Measurements from ENCODE around the gene SLC25A21. TPM values are rescaled to one million over a fixed set of nuclear protein-coding genes. Genes with fewer than 3 reads are reported as not detected.

The SLC25A21 gene
- total and polyA plus RNA-seq, 2 experiments from 2014 or later = 10.6 to 12.1 TPM

DNA sequence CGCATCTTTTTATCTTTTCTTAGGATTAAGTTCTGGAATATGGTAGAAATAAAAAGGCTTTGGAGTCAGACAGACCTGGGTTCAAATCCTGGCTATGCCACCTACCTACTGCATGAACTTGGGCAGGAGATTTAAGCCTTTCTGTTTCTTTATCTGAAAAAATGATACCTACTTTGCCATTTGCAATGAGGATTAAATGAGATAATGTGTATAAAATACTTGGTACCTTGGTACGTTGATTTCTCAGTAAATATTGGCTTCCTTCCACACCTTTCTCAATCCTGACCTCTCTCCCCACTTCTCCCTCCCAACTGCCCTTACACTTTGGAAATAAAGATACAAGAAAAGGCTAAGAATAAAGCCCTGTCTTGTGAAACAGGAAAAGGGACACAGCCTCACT is 338.1 kb downstream of the SLC25A21 start:
- no peaks in the 10 kb centered on the region for H3K9me3 Mint-ChIP-seq
- Histone ChIP-seq H3F3A (replicated peaks; ENCODE audit: low read depth) (no peaks in the 10 kb centered on the region), H4K20me1 (replicated peaks; ENCODE audit: insufficient read depth) (no peaks in the 10 kb centered on the region), H3K9me2 (ENCODE audit: insufficient read depth) (no peaks in the 10 kb centered on the region), H3K79me2 (replicated peaks; ENCODE audit: insufficient read depth) (no peaks in the 10 kb centered on the region), H3K4me2 (no peak overlapping the region), H3K27ac (ENCODE audit: low read depth) (no peak overlapping the region), H2AFZ (no peak overlapping the region), H3K4me1 (ENCODE audit: insufficient read depth) (no peaks in the 10 kb centered on the region), H3K36me3 (ENCODE audit: insufficient read depth) (no peaks in the 10 kb centered on the region), H3K27me3 (ENCODE audit: insufficient read depth) (no peaks in the 10 kb centered on the region), H3K4me3 (no peak overlapping the region)
- TF ChIP-seq ZNF114 (CRISPR knock-in tag; IDR thresholded peaks at IDR 0.05) (no peak), POLR2AphosphoS5 (IDR thresholded peaks at IDR 0.05; ENCODE audit: low read depth) (no peak), ZNF331 (CRISPR knock-in tag; IDR thresholded peaks at IDR 0.05; ENCODE audit: low read depth) (no peak), CREB1 (CRISPR knock-in tag; IDR thresholded peaks at IDR 0.05; ENCODE audit: low read depth) (no peak), EZH2 (IDR thresholded peaks at IDR 0.05; ENCODE audit: low read depth, unreplicated experiment) (no peak), REST (IDR thresholded peaks at IDR 0.05; ENCODE audit: unreplicated experiment) (no peak), STAT1 (IDR thresholded peaks at IDR 0.05; ENCODE audit: unreplicated experiment) (no peak), JUNB (IDR thresholded peaks at IDR 0.05; ENCODE audit: unreplicated experiment) (no peak)
- TF ChIP-seq, protein P1, sequence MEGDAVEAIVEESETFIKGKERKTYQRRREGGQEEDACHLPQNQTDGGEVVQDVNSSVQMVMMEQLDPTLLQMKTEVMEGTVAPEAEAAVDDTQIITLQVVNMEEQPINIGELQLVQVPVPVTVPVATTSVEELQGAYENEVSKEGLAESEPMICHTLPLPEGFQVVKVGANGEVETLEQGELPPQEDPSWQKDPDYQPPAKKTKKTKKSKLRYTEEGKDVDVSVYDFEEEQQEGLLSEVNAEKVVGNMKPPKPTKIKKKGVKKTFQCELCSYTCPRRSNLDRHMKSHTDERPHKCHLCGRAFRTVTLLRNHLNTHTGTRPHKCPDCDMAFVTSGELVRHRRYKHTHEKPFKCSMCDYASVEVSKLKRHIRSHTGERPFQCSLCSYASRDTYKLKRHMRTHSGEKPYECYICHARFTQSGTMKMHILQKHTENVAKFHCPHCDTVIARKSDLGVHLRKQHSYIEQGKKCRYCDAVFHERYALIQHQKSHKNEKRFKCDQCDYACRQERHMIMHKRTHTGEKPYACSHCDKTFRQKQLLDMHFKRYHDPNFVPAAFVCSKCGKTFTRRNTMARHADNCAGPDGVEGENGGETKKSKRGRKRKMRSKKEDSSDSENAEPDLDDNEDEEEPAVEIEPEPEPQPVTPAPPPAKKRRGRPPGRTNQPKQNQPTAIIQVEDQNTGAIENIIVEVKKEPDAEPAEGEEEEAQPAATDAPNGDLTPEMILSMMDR (conservative IDR thresholded peaks at IDR 0.05; ENCODE audit: low read depth in 2 of 2) = no peak
- no peak for DNase-seq (ENCODE audit: low spot score)
- ATAC-seq = no peak
- no peaks in the 10 kb centered on the region for H3K36me3 Mint-ChIP-seq (ENCODE audit: low read depth)
- H3K4me1 Mint-ChIP-seq = peaks cover 3% of the 10 kb centered on the region; the same call in 2 of the 3 replicates
- peaks cover 5% of the 10 kb centered on the region for H3K27me3 Mint-ChIP-seq (ENCODE audit: insufficient read depth, low read depth, poor library complexity)
- H3K27ac Mint-ChIP-seq = peak overlapping the region; percentile 41; the same call in 1 of the 2 replicates
- H3K4me3 Mint-ChIP-seq = no peak overlapping the region

DNA sequence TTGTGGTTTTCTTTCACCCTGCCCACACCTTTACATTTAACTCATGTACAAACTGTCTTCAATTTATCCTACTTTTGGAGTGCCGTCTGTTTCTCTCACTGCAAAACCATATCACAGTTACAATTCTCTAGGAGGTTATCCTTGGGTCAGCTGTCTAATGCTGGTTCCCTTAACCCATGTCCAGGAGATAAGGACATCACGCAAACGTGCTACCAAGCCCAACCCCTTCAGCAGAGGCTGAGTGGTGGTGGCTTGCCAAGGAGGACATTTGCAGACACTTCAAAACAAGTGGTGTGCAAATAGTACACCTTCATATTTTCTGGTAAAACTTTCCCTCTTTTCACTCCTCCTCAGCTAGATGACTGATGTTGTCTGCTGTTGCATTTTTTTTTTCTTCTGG is 342.9 kb downstream of the SLC25A21 start:
- peaks cover 8% of the 10 kb centered on the region for H3K27me3 Mint-ChIP-seq (ENCODE audit: insufficient read depth, low read depth, poor library complexity)
- H3K4me1 Mint-ChIP-seq = peaks cover 22% of the 10 kb centered on the region
- Histone ChIP-seq H3K9me2 (ENCODE audit: insufficient read depth) (peaks cover 10% of the 10 kb centered on the region; the same call in 1 of the 2 replicates), H2AFZ (no peak overlapping the region), H3F3A (replicated peaks; ENCODE audit: low read depth) (no peaks in the 10 kb centered on the region), H3K27ac (ENCODE audit: low read depth) (no peak overlapping the region), H3K4me1 (ENCODE audit: insufficient read depth) (peaks cover 13% of the 10 kb centered on the region), H3K4me3 (no peak overlapping the region), H4K20me1 (replicated peaks; ENCODE audit: insufficient read depth) (no peaks in the 10 kb centered on the region), H3K36me3 (ENCODE audit: insufficient read depth) (no peaks in the 10 kb centered on the region), H3K27me3 (ENCODE audit: insufficient read depth) (no peaks in the 10 kb centered on the region), H3K79me2 (replicated peaks; ENCODE audit: insufficient read depth) (no peaks in the 10 kb centered on the region), H3K4me2 (no peak overlapping the region)
- H3K27ac Mint-ChIP-seq = no peak overlapping the region
- no peaks in the 10 kb centered on the region for H3K36me3 Mint-ChIP-seq (ENCODE audit: low read depth)
- H3K4me3 Mint-ChIP-seq = no peak overlapping the region
- ATAC-seq (no peak), DNase-seq (ENCODE audit: low spot score) (no peak)
- H3K9me3 Mint-ChIP-seq = no peaks in the 10 kb centered on the region
- TF ChIP-seq ETS1 (IDR thresholded peaks at IDR 0.05) (no peak), ZNF331 (CRISPR knock-in tag; IDR thresholded peaks at IDR 0.05; ENCODE audit: low read depth) (no peak), JUNB (IDR thresholded peaks at IDR 0.05; ENCODE audit: unreplicated experiment) (no peak), CREB1 (CRISPR knock-in tag; IDR thresholded peaks at IDR 0.05; ENCODE audit: low read depth) (no peak), STAT1 (IDR thresholded peaks at IDR 0.05; ENCODE audit: unreplicated experiment) (no peak), POLR2AphosphoS5 (IDR thresholded peaks at IDR 0.05; ENCODE audit: low read depth) (no peak), EZH2 (IDR thresholded peaks at IDR 0.05; ENCODE audit: low read depth, unreplicated experiment) (no peak), ZNF114 (CRISPR knock-in tag; IDR thresholded peaks at IDR 0.05) (no peak)
- TF ChIP-seq, protein P1 (conservative IDR thresholded peaks at IDR 0.05; ENCODE audit: low read depth in 2 of 2) = no peak

All from GM23338 (cell line).